IPS-18a (cell line): ENCODE data around the gene ZFP1.

ENCODE experiments used
- H3K27ac ChIP-seq: one replicate; pipeline ENCODE4 v1.5.1; 2013; ENCODE audit warnings: low read length
- H3K27me3 ChIP-seq: one replicate; pipeline ENCODE4 v1.6.1; 2013; ENCODE audit warnings: mild to moderate bottlenecking, low read length; ENCODE audit not compliant: control insufficient read depth, insufficient read depth
- H3K36me3 ChIP-seq: one replicate; pipeline ENCODE4 v1.6.1; 2013; ENCODE audit warnings: low read depth, low read length; ENCODE audit not compliant: control insufficient read depth
- H3K4me1 ChIP-seq: one replicate; pipeline ENCODE4 v1.6.1; 2013; ENCODE audit warnings: low read depth, low read length; ENCODE audit not compliant: control insufficient read depth
- H3K4me3 ChIP-seq: one replicate; pipeline ENCODE4 v1.5.1; 2013; ENCODE audit warnings: low read length
- H3K9ac ChIP-seq: one replicate; pipeline ENCODE4 v1.6.1; 2013; ENCODE audit warnings: mild to moderate bottlenecking, low read length, moderate library complexity
- H3K9me3 ChIP-seq: one replicate; pipeline ENCODE4 v1.6.1; 2013; ENCODE audit warnings: low read depth, low read length; ENCODE audit not compliant: control insufficient read depth

The ZFP1 gene

DNA sequence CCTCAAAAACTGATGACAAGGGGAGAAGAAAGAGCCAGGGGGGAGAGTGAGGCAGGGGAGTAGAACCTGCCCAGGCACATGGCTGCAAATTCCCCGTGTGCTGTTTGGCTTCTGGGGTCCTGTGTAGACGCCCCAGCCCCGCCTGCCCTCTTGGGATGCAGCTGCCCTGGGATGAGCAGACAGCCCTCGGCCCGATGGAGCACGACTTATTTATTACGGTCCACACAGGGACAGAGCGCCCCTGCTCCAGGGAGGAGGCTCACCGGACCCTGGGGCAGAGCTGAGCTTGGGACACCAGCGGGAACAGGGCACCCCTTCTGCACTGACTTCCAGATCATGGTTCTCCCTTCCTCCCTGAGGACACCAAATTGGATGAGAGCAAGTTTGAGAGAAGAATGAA, 40.8 kb upstream of the ZFP1 start:
- Histone ChIP-seq H3K9ac (no peak overlapping the region), H3K4me1 (peaks cover 28% of the 10 kb centered on the region), H3K4me3 (no peak overlapping the region), H3K27ac (no peak overlapping the region), H3K27me3 (no peaks in the 10 kb centered on the region), H3K36me3 (no peaks in the 10 kb centered on the region), H3K9me3 (no peaks in the 10 kb centered on the region)

DNA sequence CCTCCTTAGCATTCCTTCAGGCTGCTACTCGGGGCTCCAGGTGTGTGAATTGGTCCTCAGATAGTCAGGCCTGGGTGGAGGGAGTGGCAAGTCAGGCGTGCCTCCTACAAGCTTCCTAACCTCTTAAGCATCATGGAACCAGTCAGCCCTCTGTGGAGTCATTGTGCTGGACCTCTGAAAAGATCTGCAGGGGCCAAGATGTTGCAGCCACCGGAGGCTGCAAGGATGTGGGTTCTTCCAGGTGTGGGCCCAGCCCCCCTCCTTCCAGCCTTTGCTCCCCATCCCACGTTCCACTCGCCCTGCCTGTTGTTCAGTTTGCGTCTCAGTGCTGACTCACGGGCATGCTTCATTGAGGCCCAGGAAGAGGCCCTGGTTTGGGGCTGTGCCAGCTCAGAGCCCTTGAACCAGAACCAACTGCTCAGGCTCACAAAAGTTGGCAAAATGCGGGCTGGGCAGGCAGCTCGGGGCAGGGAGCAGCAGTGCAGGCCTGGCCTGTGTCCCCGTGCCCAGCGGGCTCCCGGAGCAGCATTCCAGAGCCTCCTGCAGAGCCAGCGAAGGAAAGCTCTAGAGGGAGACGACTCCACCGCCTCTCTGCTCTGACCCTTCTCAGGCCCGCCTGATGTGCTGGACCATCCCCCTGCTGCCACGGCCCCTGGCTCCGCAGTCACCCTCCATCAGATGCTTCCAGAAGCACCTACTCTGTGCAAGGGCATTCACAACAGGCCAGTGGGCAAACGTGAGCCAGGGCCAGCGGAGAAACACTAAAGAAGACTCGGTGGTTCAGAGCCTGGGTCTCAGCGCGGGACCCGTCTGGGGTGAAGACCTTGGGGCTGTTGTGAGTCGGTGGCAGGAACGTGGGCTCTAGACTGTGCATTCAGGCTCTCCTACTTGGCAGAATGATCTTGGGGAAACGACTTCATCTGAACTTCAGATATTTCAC, 39.3 kb upstream of the ZFP1 start:
- Histone ChIP-seq H3K27me3 (no peaks in the 10 kb centered on the region), H3K27ac (no peak overlapping the region), H3K9me3 (no peaks in the 10 kb centered on the region), H3K4me3 (no peak overlapping the region), H3K4me1 (peaks cover 36% of the 10 kb centered on the region), H3K36me3 (no peaks in the 10 kb centered on the region), H3K9ac (no peak overlapping the region)

DNA sequence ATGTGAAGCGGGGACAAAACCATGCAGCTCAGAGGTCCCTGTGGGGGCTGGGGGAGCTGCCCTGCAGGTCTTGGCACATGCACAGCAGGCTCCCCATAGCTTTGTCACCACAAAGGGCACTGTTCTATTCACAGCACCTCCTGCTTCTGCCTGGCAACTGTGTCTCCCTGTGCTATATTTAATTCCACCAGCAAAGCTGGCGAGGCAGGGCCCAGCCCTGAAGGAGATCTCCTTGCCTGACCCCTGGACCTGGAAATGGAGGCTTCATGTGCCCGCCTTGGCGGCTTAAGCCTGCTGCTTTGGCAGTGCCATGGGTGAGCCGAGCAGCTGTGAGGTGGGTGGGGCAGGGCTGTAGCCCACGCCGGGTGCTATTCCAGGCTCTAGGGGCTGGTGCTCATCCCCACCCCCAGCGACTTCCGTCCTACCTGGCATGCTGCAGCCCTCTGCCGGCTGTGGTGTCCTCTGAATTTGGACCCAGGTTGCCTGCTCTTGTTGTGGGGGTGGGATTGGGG, 38.5 kb upstream of the ZFP1 start:
- Histone ChIP-seq H3K27me3 (no peaks in the 10 kb centered on the region), H3K4me1 (peaks cover 36% of the 10 kb centered on the region), H3K27ac (no peak overlapping the region), H3K9me3 (no peaks in the 10 kb centered on the region), H3K36me3 (no peaks in the 10 kb centered on the region), H3K4me3 (no peak overlapping the region), H3K9ac (no peak overlapping the region)

DNA sequence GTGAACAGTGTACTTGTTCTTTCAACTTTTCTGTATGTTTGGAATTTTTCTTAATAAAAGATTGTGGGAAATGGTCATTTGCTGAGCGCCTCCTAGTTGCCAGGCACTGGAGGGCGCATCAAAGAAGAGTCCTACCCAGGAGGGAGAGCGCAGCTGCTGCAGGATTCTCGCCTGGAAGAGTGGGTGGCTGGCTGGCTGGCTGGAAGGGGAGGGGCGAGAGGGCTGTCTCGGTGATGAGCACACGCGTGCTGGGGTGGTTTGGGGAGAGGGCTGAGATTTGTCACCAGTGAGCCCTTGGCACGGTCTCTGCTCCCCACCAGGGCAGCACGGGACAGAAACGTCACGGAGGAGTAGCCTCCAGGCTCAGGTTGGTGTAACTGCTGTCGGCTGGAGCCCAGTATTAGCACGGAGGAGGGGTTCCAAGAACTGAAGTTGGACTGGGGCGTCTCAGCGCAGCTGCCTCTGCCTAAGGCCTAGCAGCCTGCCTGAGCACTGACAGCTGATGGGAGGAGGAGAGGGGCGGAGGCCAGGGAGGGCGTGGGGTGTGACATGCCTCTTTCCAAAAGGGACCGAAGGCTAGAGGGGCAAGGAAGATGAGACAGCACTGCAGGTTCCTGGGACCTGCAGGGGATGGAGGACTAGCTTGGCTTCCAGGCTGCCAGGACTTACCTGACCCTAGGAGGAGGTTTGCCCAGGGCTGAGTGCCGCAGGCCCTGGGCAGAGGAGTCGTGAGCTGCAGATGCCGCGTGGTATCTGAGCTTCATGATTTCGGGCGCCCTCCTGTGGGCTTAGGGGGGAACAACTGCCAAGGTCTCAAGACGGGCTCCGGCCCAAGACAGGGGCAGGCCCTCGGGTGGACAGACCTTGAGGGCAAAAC, 37.4 kb upstream of the ZFP1 start:
- Histone ChIP-seq H3K36me3 (no peaks in the 10 kb centered on the region), H3K9me3 (no peaks in the 10 kb centered on the region), H3K27me3 (no peaks in the 10 kb centered on the region), H3K4me1 (peaks cover 41% of the 10 kb centered on the region), H3K9ac (no peak overlapping the region), H3K4me3 (no peak overlapping the region), H3K27ac (no peak overlapping the region)

DNA sequence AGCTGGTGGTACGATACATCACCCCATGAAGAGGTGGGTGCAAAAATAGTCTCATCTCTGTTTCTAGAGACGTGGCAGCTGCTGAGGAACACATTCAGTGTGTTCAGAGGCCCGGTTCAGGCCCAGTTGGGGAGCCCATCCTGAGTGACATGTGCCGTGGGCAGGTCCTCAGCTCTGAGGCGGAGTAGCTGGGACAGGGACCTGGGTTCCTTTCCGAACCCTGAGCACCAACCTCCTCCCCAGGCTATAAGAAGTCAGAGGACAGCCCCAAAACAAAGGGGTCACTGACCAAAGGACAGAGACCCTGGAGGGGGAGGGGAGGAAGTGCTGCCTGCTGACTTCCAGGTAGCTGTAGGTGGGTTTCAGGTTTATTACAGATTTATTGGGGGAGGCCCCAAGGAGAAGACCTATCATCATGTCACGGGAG, 36.8 kb upstream of the ZFP1 start:
- Histone ChIP-seq H3K36me3 (no peaks in the 10 kb centered on the region), H3K9me3 (no peaks in the 10 kb centered on the region), H3K9ac (no peak overlapping the region), H3K27me3 (no peaks in the 10 kb centered on the region), H3K4me1 (peaks cover 41% of the 10 kb centered on the region), H3K4me3 (no peak overlapping the region), H3K27ac (no peak overlapping the region)

DNA sequence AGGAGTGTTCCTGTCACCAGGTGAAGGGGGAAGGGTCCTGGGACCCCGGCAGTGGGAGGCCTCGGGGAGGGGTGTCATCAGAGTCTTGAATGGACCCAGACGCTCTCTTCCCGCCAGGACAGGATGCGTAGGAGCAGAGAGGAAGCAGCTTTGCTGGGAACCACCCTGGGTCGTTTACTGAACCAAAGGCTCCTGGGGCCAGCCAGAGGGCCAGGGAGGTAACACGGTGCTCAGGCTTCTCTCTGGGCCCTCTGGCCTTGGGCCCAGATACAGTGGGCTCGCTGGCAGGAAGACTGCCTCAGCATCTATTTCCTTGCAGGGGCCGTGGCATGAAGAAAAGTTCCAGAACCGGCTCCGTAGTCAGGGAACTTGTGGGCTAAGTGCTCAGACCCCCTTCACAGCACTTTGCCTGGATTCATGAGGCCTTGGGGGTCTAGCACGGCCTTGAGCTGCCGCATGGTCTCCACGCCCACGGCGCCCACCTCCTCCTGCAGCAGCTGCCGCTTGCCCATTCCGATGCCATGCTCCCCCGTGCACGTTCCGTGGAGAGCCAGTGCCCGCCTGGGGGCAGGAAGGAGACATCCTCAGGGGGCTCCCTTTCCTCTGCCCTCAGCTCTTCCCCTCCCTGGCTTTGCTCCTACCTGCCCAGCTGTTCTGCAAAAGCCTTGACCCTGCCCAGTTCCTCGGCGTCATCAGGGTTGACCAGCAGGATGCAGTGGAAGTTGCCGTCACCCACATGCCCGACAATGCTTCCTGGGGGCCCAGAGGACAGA, 36.2 kb upstream of the ZFP1 start:
- no peaks in the 10 kb centered on the region for H3K36me3 ChIP-seq
- H3K27me3 ChIP-seq = no peaks in the 10 kb centered on the region
- H3K9me3 ChIP-seq = no peaks in the 10 kb centered on the region
- H3K27ac ChIP-seq = no peak overlapping the region
- no peak overlapping the region for H3K4me3 ChIP-seq
- no peak overlapping the region for H3K9ac ChIP-seq
- peaks cover 41% of the 10 kb centered on the region for H3K4me1 ChIP-seq

DNA sequence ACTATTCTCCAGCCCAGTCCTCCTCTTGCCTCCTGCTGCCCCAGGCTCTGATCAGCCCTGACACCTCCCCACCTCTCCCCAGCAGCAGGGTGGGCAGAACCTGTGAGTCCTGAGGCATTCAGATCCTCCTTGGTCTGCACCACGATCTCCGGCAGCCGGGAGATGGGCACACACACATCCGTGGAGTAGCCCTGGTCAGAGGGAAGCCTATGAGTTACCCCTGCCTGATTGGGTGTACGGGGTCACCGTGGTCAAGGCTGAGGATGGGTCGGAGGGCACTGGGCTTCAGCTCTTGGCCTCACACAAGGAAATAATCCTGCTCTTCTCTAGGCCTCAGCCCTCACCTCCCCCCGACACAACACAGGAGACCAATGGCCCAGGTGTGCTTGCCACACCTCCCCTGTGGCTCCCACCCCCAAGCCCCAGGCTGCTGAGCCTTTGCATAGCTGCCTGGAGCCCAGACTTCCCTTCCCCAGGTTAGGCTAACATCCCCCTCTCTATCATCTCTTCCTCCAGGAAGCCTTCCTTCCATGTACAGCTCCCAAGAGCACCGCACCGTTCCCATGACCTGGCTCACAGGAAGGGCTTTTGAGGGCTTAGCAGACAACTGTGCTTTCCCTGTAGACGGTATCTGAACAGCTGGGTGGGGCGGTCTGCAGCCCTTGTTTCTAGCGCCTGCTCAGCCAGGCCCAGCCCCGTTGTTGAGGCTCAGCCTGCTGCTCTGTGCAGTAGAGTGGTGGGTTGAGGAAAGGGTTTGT, 35.4 kb upstream of the ZFP1 start:
- Histone ChIP-seq H3K9ac (no peak overlapping the region), H3K4me1 (peaks cover 41% of the 10 kb centered on the region), H3K4me3 (no peak overlapping the region), H3K9me3 (no peaks in the 10 kb centered on the region), H3K27ac (no peak overlapping the region), H3K36me3 (no peaks in the 10 kb centered on the region), H3K27me3 (no peaks in the 10 kb centered on the region)

DNA sequence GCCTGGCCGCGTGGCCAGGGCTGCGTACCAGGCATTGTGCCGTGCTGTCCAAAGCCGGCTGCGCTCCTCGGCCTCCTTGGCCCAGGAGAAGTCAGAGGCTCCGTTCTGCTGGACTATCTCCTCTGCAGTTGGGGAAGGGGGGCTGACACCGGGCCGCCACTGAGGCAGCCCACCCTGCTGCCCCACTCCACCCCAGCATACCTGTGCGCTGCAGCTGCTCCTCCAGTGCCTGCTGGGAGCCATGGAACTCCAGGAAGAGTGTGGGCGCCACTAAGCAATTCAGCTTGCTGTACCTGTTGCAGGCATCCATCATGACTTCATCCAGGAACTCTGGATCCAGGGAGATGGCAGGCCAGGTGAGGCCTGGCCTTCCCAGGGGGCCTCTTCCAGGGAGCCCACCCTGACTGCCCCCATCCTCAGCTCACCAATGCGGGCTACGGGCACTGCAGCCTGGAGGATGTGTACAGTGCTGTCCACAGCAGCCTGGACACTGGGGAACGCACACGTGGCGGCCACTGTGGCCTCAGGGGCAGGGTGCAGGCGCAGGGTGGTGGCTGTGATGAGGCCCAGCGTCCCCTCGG, 34.7 kb upstream of the ZFP1 start:
- no peak overlapping the region for H3K27ac ChIP-seq
- H3K9ac ChIP-seq = no peak overlapping the region
- peaks cover 45% of the 10 kb centered on the region for H3K4me1 ChIP-seq

DNA sequence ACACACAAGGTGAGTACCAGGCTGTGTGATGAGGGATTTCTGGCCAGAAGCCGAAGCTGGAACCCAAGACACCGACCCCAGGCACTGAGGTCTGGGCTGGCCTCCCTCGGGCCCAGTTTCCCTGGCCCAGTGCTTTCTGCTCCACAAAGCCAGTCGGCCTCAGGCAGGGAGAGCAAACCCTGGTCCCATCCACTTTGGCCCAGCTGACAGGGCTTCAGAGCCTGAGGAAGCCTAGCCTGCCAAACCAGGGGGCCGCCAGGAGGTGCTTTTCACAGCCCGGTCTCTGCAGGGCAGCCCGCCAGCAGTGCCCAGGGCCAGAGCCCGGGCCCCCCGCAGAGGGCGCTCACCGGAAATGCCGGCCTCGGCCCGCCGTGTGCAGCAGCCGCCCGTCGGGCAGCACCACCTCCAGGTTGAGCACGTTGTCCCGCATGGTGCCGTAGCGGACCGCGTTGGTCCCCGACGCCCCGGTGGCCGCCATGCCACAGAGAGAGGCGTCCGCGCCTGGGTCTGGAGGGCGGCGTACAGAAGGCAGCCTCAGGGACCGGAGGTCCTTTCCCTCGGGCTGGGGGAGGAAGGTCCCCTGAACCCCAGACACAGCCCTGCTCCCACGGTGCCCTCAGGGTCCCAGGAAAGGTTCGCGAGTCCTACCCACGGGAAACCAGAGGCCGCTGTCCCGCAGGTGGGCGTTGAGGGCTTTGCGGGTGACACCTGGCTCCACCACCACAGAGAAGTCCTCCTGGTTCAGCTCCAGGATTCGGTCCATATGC, 34.0 kb upstream of the ZFP1 start:
- H3K4me1 ChIP-seq = peaks cover 50% of the 10 kb centered on the region
- no peak overlapping the region for H3K9ac ChIP-seq
- no peaks in the 10 kb centered on the region for H3K9me3 ChIP-seq
- no peaks in the 10 kb centered on the region for H3K27me3 ChIP-seq
- no peak overlapping the region for H3K27ac ChIP-seq
- H3K36me3 ChIP-seq = no peaks in the 10 kb centered on the region
- H3K4me3 ChIP-seq = no peak overlapping the region

More for the DNA sequence above, 34.7 kb upstream of the ZFP1 start:
- H3K4me3 ChIP-seq = no peak overlapping the region
- no peaks in the 10 kb centered on the region for H3K36me3 ChIP-seq
- no peaks in the 10 kb centered on the region for H3K27me3 ChIP-seq
- no peaks in the 10 kb centered on the region for H3K9me3 ChIP-seq
